Measurements from ENCODE around the gene PDE4D. TPM values are rescaled to one million over a fixed set of nuclear protein-coding genes. Genes with fewer than 3 reads are reported as not detected.

Gene PDE4D
- total RNA-seq, 1 donor from 2014 or later, result 28.2 TPM

GRCh38 chr5:59241552-59241951 lies 652.0 kb downstream of the PDE4D start:
- DNase-seq (no peak), ATAC-seq (ENCODE audit: low read depth) (no peak)
- intact Hi-C loops (cut with micrococcal nuclease), result no loop called here
- Mint-ChIP-seq H3K27ac (no peak overlapping the region), H3K9me3 (no peaks in the 10 kb centered on the region), H3K4me3 (no peak overlapping the region), H3K4me1 (peaks cover 1% of the 10 kb centered on the region), H3K27me3 (no peaks in the 10 kb centered on the region), H3K36me3 (ENCODE audit: low read depth) (no peaks in the 10 kb centered on the region)
- TF ChIP-seq CTCF (IDR thresholded peaks at IDR 0.05), result no peak
- ChIA-PET POLR2A (no interaction called here), CTCF (no interaction called here)

- ATAC-seq (ENCODE audit: low read depth), result no peak
- TF ChIP-seq CTCF (IDR thresholded peaks at IDR 0.05), result no peak
- peaks cover 1% of the 10 kb centered on the region for H3K4me1 Mint-ChIP-seq
- no peaks in the 10 kb centered on the region for H3K9me3 Mint-ChIP-seq
- no peak for DNase-seq
- H3K27me3 Mint-ChIP-seq, result no peaks in the 10 kb centered on the region
- intact Hi-C loops (cut with micrococcal nuclease), result no loop called here
- CTCF ChIA-PET, result no interaction called here
- H3K36me3 Mint-ChIP-seq (ENCODE audit: low read depth), result no peaks in the 10 kb centered on the region
- H3K27ac Mint-ChIP-seq, result no peak overlapping the region
- POLR2A ChIA-PET, result no interaction called here
- no peak overlapping the region for H3K4me3 Mint-ChIP-seq
Measured at GRCh38 chr5:59241119-59241518, 652.4 kb downstream of the PDE4D start.

GRCh38 chr5:59238126-59238902 lies 655.2 kb downstream of the PDE4D start:
- ChIA-PET CTCF (no interaction called here), POLR2A (no interaction called here)
- no peak overlapping the region for H3K27ac Mint-ChIP-seq
- H3K9me3 Mint-ChIP-seq, result no peaks in the 10 kb centered on the region
- no peak for DNase-seq
- no peaks in the 10 kb centered on the region for H3K36me3 Mint-ChIP-seq (ENCODE audit: low read depth)
- ATAC-seq (ENCODE audit: low read depth), result no peak
- TF ChIP-seq CTCF (IDR thresholded peaks at IDR 0.05), result no peak
- no peak overlapping the region for H3K4me3 Mint-ChIP-seq
- intact Hi-C loops (cut with micrococcal nuclease), result no loop called here
- H3K27me3 Mint-ChIP-seq, result no peaks in the 10 kb centered on the region
- H3K4me1 Mint-ChIP-seq, result peaks cover 1% of the 10 kb centered on the region

GRCh38 chr5:59236986-59237385 lies 656.5 kb downstream of the PDE4D start:
- Mint-ChIP-seq H3K36me3 (ENCODE audit: low read depth) (no peaks in the 10 kb centered on the region), H3K27me3 (no peaks in the 10 kb centered on the region), H3K9me3 (peaks cover 3% of the 10 kb centered on the region), H3K4me1 (peaks cover 1% of the 10 kb centered on the region), H3K4me3 (no peak overlapping the region), H3K27ac (no peak overlapping the region)
- no peak for TF ChIP-seq CTCF (IDR thresholded peaks at IDR 0.05)
- ATAC-seq (ENCODE audit: low read depth) (no peak), DNase-seq (no peak)
- POLR2A ChIA-PET, result no interaction called here
- intact Hi-C loops (cut with micrococcal nuclease), result no loop called here
- CTCF ChIA-PET, result no interaction called here

GRCh38 chr5:59236448-59236847 lies 657.1 kb downstream of the PDE4D start:
- no peaks in the 10 kb centered on the region for H3K4me1 Mint-ChIP-seq
- no peak overlapping the region for H3K27ac Mint-ChIP-seq
- ATAC-seq (ENCODE audit: low read depth) (no peak), DNase-seq (no peak)
- peaks cover 3% of the 10 kb centered on the region for H3K9me3 Mint-ChIP-seq
- TF ChIP-seq CTCF (IDR thresholded peaks at IDR 0.05), result no peak
- ChIA-PET POLR2A (no interaction called here), CTCF (interaction anchor here (1.4 kb wide), 1 partner anchor 48 kb away, joined by 5 read pairs; no protein-coding TSS in a partner anchor)
- H3K27me3 Mint-ChIP-seq, result no peaks in the 10 kb centered on the region
- H3K36me3 Mint-ChIP-seq (ENCODE audit: low read depth), result no peaks in the 10 kb centered on the region
- H3K4me3 Mint-ChIP-seq, result no peak overlapping the region
- intact Hi-C loops (cut with micrococcal nuclease), result no loop called here
